Measurements from ENCODE around the gene YIPF4. TPM values are rescaled to one million over a fixed set of nuclear protein-coding genes. Genes with fewer than 3 reads are reported as not detected.
"Not testable (repeated sequence)": the region's sequence is repeated elsewhere in the genome, so short reads cannot be mapped to it uniquely, and the experiment has no call there.

YIPF4 gene
- total RNA-seq, 4 donors from 2014 or later: 5.9 to 75.9 (median 26.4) TPM

DNA sequence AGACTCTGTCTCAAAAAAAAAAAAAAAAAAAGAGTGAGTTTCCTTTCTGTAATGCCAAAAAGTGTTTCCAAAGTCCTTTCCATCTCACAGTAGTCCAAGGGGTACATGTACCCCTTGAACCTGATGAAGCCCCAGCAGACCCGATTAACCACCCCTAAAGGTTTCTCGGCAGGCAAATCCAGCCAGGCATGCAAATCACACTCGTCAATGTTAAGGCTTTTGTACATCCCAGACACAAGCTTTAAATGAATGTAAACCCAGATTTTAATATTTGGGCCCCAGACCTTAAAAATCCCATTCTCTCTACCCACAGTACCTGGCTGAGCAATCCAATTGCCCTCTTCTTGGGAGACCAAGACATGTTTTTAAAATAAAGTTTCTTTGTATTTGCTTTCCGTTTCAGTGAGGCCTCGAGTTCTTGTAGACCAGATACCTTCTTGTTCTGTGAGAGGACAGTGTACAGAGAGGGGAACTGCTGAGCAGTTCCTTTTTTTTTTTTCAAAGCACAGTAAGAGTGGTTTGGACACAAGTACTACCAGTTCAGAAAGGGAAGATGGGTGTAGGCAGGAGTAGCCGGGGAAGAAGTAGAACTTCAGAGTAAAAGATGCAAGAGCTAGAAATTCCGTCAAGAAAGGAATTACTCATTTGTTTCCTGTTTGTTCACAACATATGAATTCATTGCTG, 13.1 kb upstream of the YIPF4 start, which contains the start of gene NLRC4:
Gene NLRC4, minus strand, starts transcription at position 465 of the 684 bp plus-strand sequence. CDS start 8,111 bp downstream, outside the sequence.
- DNase-seq: no peak
- Histone ChIP-seq H3K9me3 (no peaks in the 10 kb centered on the region), H3K27ac (no peak within 1 kb of the TSS), H3K27me3 (no peaks in the 10 kb centered on the region), H3K36me3 (no peaks in the 10 kb centered on the region), H3K4me1 (no peaks in the 10 kb centered on the region), H3K4me3 (no peak within 1 kb of the TSS)
- TF ChIP-seq, protein P1, sequence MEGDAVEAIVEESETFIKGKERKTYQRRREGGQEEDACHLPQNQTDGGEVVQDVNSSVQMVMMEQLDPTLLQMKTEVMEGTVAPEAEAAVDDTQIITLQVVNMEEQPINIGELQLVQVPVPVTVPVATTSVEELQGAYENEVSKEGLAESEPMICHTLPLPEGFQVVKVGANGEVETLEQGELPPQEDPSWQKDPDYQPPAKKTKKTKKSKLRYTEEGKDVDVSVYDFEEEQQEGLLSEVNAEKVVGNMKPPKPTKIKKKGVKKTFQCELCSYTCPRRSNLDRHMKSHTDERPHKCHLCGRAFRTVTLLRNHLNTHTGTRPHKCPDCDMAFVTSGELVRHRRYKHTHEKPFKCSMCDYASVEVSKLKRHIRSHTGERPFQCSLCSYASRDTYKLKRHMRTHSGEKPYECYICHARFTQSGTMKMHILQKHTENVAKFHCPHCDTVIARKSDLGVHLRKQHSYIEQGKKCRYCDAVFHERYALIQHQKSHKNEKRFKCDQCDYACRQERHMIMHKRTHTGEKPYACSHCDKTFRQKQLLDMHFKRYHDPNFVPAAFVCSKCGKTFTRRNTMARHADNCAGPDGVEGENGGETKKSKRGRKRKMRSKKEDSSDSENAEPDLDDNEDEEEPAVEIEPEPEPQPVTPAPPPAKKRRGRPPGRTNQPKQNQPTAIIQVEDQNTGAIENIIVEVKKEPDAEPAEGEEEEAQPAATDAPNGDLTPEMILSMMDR (IDR thresholded peaks at IDR 0.05): no peak
- TF ChIP-seq POLR2A (IDR thresholded peaks at IDR 0.05): no peak
- intact Hi-C loops (cut with DNase I; ENCODE audit: low total_unique reads): no loop called here

DNA sequence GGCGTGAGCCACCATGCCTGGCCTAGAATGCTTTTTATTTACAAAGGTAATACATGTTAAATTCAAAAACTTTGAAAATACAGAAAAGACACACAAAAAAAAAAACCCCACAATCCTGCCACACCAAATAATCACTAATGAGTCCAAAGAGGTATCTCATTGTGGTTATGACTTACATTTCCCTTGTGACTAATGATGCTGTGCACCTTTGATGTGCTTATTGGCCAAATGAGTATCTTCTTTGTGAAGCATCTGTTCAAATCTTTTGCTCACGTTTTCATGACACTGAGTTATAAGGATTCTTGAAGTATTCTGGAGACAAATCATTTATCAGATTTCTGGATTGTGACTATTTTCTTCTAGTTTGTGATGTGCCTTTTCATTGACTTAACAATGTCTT, 6.6 kb upstream of the YIPF4 start:
- intact Hi-C loops (cut with DNase I; ENCODE audit: low total_unique reads): no loop called here
- Histone ChIP-seq H3K9me3 (no peaks in the 10 kb centered on the region), H3K4me1 (no peaks in the 10 kb centered on the region), H3K36me3 (no peaks in the 10 kb centered on the region), H3K27ac (no peak overlapping the region), H3K27me3 (no peaks in the 10 kb centered on the region), H3K4me3 (no peak overlapping the region)
- no peak for DNase-seq
- no peak for TF ChIP-seq POLR2A (IDR thresholded peaks at IDR 0.05)
- TF ChIP-seq, protein P1 (IDR thresholded peaks at IDR 0.05): no peak

DNA sequence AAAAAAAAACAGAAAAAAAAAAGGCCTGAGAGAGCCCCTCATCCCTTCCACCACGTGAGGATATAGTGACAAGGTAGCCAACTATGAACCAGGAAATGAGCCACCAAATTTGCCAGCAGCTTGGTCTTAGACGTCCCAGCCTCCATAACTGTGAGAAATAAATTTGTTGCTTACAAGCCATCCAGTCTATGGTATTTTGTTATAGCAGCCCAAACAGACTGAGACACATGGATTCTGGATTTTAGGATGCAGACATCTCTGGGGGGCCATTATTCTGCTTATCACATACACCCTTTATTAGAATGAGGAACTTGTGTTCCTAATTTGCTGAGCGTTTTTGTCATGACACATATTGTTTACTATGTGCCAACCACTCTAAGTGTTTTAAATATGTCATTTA, 5.4 kb upstream of the YIPF4 start:
- TF ChIP-seq, protein P1 (IDR thresholded peaks at IDR 0.05): no peak
- no peak for TF ChIP-seq POLR2A (IDR thresholded peaks at IDR 0.05)
- intact Hi-C loops (cut with DNase I; ENCODE audit: low total_unique reads): no loop called here

DNA sequence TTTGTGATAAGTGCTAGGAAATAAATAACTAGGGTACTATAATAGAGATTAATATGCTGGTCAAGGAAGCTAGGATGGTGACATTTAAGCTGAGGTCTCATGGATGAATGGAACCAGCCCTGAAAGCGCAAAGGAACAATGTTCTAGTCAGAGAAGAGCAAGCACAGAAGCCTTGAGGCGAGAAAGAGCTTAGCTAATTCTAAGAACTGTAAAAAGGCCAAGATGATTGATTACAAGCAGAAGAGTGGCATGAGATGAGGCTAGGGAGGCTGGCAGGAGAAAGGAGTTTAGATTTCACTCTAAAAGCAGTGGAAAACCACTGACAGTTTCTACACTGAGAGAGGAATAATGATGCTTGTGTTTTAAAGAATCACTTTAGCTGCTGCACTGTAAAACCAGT, 3.4 kb upstream of the YIPF4 start:
- TF ChIP-seq, protein P1 (IDR thresholded peaks at IDR 0.05): no peak
- no peak for TF ChIP-seq POLR2A (IDR thresholded peaks at IDR 0.05)
- intact Hi-C loops (cut with DNase I; ENCODE audit: low total_unique reads): no loop called here

More for the DNA sequence above, 5.4 kb upstream of the YIPF4 start:
- Histone ChIP-seq H3K4me3 (no peak overlapping the region), H3K4me1 (no peaks in the 10 kb centered on the region), H3K9me3 (no peaks in the 10 kb centered on the region), H3K27me3 (no peaks in the 10 kb centered on the region), H3K36me3 (no peaks in the 10 kb centered on the region), H3K27ac (no peak overlapping the region)
- DNase-seq: no peak

DNA sequence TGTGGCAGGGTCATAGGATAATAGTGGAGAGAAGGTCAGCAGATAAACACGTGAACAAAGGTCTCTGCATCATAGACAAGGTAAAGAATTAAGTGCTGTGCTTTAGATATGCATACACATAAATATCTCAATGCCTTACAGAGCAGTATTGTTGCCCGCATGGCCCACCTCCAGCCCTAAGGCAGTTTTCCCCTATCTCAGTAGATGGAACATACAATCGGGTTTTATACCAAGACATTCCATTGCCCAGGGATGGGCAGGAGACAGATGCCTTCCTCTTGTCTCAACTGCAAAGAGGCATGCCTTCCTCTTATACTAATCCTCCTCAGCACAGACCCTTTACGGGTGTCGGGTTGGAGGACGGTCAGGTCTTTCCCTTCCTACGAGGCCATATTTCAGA, 1.9 kb upstream of the YIPF4 start:
- H3K4me1 ChIP-seq; intact Hi-C loops (cut with DNase I; ENCODE audit: low total_unique reads); H3K4me3 ChIP-seq; DNase-seq; H3K36me3 ChIP-seq; H3K27me3 ChIP-seq; H3K27ac ChIP-seq; H3K9me3 ChIP-seq: not testable (repeated sequence)

More for the DNA sequence above, 3.4 kb upstream of the YIPF4 start:
- DNase-seq: no peak
- no peaks in the 10 kb centered on the region for H3K36me3 ChIP-seq
- H3K9me3 ChIP-seq: no peaks in the 10 kb centered on the region
- no peaks in the 10 kb centered on the region for H3K27me3 ChIP-seq
- no peaks in the 10 kb centered on the region for H3K4me1 ChIP-seq
- no peak overlapping the region for H3K27ac ChIP-seq
- H3K4me3 ChIP-seq: no peak overlapping the region

DNA sequence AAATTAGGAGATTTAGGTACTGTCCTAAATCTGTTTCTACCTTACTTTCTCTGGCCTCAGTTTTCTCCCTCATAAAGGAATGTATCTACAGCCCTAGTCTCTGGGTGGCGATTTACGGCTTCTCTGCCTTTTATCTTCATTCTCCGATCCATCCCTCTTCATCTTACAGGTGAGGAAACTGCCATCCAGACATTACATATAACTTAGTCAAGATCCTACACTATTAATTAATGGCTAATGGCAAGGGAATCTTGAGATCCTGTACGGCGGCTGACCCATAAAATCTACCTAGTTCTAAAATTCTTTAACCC, 386 bp upstream of the YIPF4 start:
- DNase-seq: no peak
- peak overlapping the region; percentile 87 to 91 for H3K4me3 ChIP-seq
- H3K9me3 ChIP-seq: no peaks in the 10 kb centered on the region
- H3K36me3 ChIP-seq: no peaks in the 10 kb centered on the region
- no peak for TF ChIP-seq POLR2A (IDR thresholded peaks at IDR 0.05)
- TF ChIP-seq, protein P1 (IDR thresholded peaks at IDR 0.05): no peak
- H3K4me1 ChIP-seq: no peaks in the 10 kb centered on the region
- H3K27me3 ChIP-seq: no peaks in the 10 kb centered on the region
- intact Hi-C loops (cut with DNase I; ENCODE audit: low total_unique reads): no loop called here
- H3K27ac ChIP-seq: peak overlapping the region; percentile 82 to 85

Measured in uterus (tissue), 4 donors.